Kidney (tissue), 14 donors: ENCODE measurements around the gene DNM3. TPM values are rescaled to one million over a fixed set of nuclear protein-coding genes. Genes with fewer than 3 reads are reported as not detected.

Source experiments
- DNase-seq, 5 donors: peaks; one replicate each; pipeline ENCODE4 v3.0.0-alpha.2; 2013 to 2020
- FAIRE-seq: peaks from 2 replicates; lab custom pipeline; 2012; peaks lifted over from hg19 to GRCh38; lab: Jason Lieb, UNC
- H3K27ac ChIP-seq, 2 donors: one replicate each; pipeline ENCODE4 v1.7.0; 2013; ENCODE audit warnings: low read depth in 2 of 2, low read length in 2 of 2, inconsistent platforms in 1 of 2
- H3K27me3 ChIP-seq: one replicate; pipeline ENCODE4 v1.7.1; 2013; ENCODE audit warnings: low read length, inconsistent platforms; ENCODE audit not compliant: control insufficient read depth, insufficient read depth
- H3K36me3 ChIP-seq, 3 donors: one replicate each; pipeline versions ENCODE4 v1.7.0 to v1.7.1; 2013; ENCODE audit warnings: low read length in 3 of 3, control low read depth in 1 of 3, inconsistent platforms in 1 of 3; ENCODE audit not compliant: insufficient read depth in 3 of 3, control insufficient read depth in 2 of 3
- H3K4me1 ChIP-seq, 3 donors: one replicate each; pipeline versions ENCODE4 v1.7.0 to v1.7.1; 2013; ENCODE audit warnings: low read length in 3 of 3, inconsistent platforms in 1 of 3, low read depth in 1 of 3; ENCODE audit not compliant: control insufficient read depth in 2 of 3, insufficient read depth in 2 of 3
- H3K4me3 ChIP-seq, 3 donors: one replicate each; pipeline versions ENCODE4 v1.7.0 to v1.8.1; 2013; ENCODE audit warnings: low read length in 3 of 3, control low read depth in 1 of 3, inconsistent platforms in 1 of 3
- H3K9ac ChIP-seq, 3 donors: one replicate each; pipeline versions ENCODE4 v1.7.0 to v1.7.1; 2013; ENCODE audit warnings: low read length in 3 of 3, control low read depth in 1 of 3, inconsistent platforms in 1 of 3
- H3K9me3 ChIP-seq, 3 donors: one replicate each; pipeline versions ENCODE4 v1.7.0 to v1.7.1; 2013; ENCODE audit warnings: low read length in 3 of 3, control low read depth in 1 of 3, inconsistent platforms in 1 of 3; ENCODE audit not compliant: control insufficient read depth in 2 of 3, insufficient read depth in 1 of 3
- CTCF ChIP-seq: IDR thresholded peaks from 3 replicates; pipeline ENCODE4 v1.5.1; 2012; ENCODE audit warnings: mild to moderate bottlenecking, moderate library complexity, borderline replicate concordance; ENCODE audit not compliant: insufficient read depth; ENCODE audit errors: extremely low read depth
- intact Hi-C: fragments of 100-400 bp; cut with DNase I; formaldehyde crosslinking; loops from one replicate; pipeline ENCODE4 v1.11.1; 2022
- polyA plus RNA-seq: library from polyadenylated mRNA; stranded (reverse); fragments of 350-450 nt; fragmentation: Illumina TruSeq; extraction: RNeasy Lipid Tissue Mini Kit (QIAGEN cat#74804); gene quantifications from one replicate; pipeline ENCODE4 v1.2.3, GENCODE V29; 2014; ENCODE audit warnings: low read depth, low replicate concordance; ENCODE audit not compliant: insufficient read depth
- total RNA-seq: library from RNA; stranded (reverse); fragmentation: NEBNext Ultra II Directional; extraction: Animal tissue kit (Norgen Biotek cat#: 25700); gene quantifications from one replicate; pipeline ENCODE4 v1.2.1, GENCODE V29; 2021
- donor health status: control.
- donor health status: control.
- donor health status: control.
- donor health status: control.
- donor health status: control.
- donor health status: DM: yes; HTN: yes; CAD: no.
- donor health status: Normal renal cell carcinoma (clear cell type).

The DNM3 gene
- total and polyA plus RNA-seq, 2 donors from 2014 or later: 5.9 to 19.1 TPM

DNA sequence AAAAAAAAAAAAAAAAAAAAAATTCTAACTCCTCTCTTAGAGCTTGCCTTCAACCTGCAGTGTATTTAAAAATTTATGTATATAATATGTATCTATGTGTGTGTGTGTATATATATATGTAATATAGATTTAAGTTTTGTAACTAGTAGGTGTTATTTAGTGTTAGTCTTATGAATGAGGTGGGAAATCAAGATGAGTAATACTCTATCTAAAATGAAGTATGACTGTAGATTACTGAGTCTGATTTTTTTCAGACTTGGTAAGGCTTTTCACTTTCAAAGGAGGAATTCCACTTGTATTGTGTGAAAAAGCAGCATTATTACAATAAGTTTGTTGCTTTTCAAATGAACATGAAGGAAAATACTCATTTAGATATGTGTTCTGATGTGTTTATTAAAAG lies 5.4 kb upstream of the DNM3 start:
- Histone ChIP-seq H3K4me1 (no peaks in the 10 kb centered on the region), H3K27me3 (no peaks in the 10 kb centered on the region), H3K9me3 (no peaks in the 10 kb centered on the region), H3K27ac (no peak overlapping the region), H3K36me3 (no peaks in the 10 kb centered on the region), H3K9ac (no peak overlapping the region), H3K4me3 (no peak overlapping the region)
- no peak for TF ChIP-seq CTCF
- no peak for FAIRE-seq
- intact Hi-C loops: no loop called here
- DNase-seq: no peak

DNA sequence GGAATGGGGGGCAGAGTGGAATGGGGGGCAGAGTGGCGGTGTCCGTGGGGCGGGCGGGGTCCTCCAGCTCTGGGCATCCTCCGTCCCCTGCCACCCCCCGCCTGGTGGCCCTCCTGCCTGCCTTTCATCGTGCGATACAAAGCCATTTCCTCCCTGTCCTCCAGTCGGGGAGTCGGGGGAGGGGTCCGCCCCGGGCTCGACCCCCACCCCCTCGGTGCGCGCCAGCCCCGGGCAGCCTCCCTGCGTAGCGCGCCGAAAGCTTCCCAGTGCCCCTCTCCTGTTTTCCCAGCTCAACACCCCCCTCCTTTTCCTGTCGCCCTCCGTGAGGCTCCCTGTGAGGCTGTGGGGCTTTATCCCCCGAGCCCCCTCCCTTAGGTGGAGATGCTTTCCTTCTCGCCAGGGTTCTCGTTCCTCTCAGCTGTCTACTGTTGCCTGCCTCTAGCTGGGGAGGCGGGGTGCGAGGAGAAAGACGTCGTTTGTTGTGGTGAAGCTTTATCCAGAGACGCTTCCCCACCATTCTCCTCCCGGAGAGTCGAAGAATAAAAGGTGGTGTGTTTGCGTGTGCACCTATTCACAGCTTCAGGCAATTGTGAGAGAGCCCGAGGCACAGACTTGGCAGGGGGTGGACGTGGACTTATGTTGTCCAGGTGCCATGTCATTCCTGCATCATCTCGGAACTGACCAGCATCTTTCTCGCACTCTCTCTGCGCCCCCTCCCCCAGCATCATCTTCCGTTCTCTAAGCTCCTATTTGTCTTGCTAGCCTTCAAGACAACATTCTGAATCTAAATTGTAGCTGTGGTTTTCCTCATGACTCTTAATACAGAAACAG lies 848 bp downstream of the DNM3 start:
- intact Hi-C loops: no loop called here
- peak overlapping the region in 1 of 2 donors; percentile 32 for H3K27ac ChIP-seq
- H3K4me3 ChIP-seq: peak overlapping the region; percentile 42 to 77 (median 72)
- peak overlapping the region in 2 of 3 donors; percentile 39 to 59 for H3K9ac ChIP-seq
- no peak for FAIRE-seq
- no peaks in the 10 kb centered on the region for H3K9me3 ChIP-seq
- H3K27me3 ChIP-seq: no peaks in the 10 kb centered on the region
- H3K36me3 ChIP-seq: no peaks in the 10 kb centered on the region
- DNase-seq: peak; percentile 12 to 61 (median 37)
- peaks cover 0 to 7% (median 0%) of the 10 kb centered on the region in 3 donors for H3K4me1 ChIP-seq
- TF ChIP-seq CTCF: no peak

GRCh38 chr1:171844381-171844780 lies 3.1 kb downstream of the DNM3 start:
- H3K9me3 ChIP-seq: no peaks in the 10 kb centered on the region
- DNase-seq: no peak
- FAIRE-seq: no peak
- no peak overlapping the region for H3K4me3 ChIP-seq
- intact Hi-C loops: no loop called here
- H3K9ac ChIP-seq: no peak overlapping the region
- H3K27ac ChIP-seq: no peak overlapping the region
- H3K36me3 ChIP-seq: no peaks in the 10 kb centered on the region
- TF ChIP-seq CTCF: no peak
- peaks cover 0 to 7% (median 0%) of the 10 kb centered on the region in 3 donors for H3K4me1 ChIP-seq
- H3K27me3 ChIP-seq: no peaks in the 10 kb centered on the region
